ENCODE data around the gene GALNT6.

GALNT6 gene

DNA sequence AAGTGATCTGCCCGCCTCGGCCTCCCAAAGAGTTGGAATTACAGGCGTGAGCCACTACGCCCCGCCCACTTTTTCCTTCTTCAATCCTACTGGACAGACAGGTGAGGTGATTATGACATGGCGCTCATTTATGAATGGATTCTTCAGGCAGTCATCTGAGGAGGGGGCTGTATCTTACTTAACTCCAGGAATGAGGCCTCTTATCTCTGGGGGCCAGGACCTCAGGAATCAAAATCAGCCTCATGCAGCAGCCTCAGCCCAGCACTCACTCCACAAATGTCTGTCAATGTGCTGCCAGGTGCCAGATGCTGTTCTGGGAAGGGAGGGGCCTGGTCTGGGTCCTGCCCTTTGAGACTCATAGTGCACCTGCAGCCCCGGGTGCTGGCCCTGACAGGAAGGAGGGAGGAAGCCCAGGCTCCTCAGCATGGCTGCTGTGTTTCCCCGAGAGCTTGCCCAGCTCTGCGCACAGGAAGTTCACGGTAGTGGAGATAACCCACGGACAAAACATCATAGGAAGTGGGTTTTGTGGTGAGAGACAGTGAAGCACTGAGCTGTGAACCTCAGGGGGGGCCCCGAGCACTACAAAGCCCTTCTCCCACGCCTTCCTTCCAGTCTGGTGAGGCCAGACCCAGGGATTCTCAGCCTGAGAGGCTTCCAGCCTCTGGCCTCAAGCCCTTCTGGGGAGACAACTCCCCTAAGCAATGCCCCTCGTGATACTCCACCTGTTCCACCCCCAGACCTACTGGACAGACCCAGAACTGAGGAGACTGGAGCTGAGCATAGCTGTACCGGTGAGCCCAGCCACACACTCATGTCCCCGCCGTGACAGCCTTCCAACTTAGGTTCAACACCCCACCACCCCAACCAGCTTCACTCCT is 22.3 kb downstream of the GALNT6 start:
- H3K4me3 ChIP-seq (ENCODE audit: low read depth, low read length) = no peak overlapping the region

DNA sequence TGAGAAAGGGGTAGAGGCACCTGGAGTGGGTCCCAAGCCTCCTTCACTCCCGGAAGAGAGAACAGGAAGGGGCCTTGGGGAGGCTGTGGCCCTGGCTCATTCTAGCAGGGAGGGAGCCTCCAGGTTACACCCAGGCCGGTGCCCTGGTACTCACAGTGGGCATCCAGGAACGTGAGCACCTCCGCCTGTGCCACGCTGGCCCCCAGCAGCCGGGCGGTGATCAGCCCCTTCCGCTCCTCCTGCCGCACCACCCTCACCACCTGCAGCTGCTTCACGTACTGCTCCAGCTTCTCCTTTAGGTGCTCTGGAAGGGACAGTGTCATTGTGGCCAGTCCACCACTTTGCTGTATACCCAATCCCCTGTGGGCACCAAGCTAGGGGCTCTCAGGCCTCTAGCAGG is 25.9 kb downstream of the GALNT6 start:
- no peak overlapping the region for H3K4me3 ChIP-seq (ENCODE audit: low read depth, low read length)
- TF ChIP-seq, protein P1, sequence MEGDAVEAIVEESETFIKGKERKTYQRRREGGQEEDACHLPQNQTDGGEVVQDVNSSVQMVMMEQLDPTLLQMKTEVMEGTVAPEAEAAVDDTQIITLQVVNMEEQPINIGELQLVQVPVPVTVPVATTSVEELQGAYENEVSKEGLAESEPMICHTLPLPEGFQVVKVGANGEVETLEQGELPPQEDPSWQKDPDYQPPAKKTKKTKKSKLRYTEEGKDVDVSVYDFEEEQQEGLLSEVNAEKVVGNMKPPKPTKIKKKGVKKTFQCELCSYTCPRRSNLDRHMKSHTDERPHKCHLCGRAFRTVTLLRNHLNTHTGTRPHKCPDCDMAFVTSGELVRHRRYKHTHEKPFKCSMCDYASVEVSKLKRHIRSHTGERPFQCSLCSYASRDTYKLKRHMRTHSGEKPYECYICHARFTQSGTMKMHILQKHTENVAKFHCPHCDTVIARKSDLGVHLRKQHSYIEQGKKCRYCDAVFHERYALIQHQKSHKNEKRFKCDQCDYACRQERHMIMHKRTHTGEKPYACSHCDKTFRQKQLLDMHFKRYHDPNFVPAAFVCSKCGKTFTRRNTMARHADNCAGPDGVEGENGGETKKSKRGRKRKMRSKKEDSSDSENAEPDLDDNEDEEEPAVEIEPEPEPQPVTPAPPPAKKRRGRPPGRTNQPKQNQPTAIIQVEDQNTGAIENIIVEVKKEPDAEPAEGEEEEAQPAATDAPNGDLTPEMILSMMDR (IDR thresholded peaks at IDR 0.05; ENCODE audit: borderline replicate concordance, insufficient read depth, low read depth, low read length) = no peak

More for the DNA sequence above, 22.3 kb downstream of the GALNT6 start:
- TF ChIP-seq, protein P1 (IDR thresholded peaks at IDR 0.05; ENCODE audit: borderline replicate concordance, insufficient read depth, low read depth, low read length) = no peak

DNA sequence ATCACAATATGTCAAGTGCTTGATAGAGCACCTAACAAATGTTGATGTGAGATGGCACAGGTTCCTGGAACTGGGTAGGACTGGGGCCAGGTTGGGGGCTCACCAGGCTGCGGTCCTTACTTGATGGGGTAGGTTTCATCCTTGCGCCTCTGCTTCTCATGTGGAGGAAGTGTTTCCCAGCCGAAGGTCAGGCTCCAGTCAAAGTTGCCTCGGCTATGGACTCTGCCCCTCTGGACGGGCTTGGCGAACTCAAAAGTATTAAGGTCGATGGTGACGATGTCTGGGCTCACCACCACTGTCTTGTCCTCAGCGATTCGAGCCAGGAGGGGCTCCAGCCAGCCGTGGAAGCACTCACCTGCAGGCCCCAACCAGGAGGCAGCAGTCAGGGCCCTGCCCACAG is 27.2 kb downstream of the GALNT6 start:
- H3K4me3 ChIP-seq (ENCODE audit: low read depth, low read length) = no peak overlapping the region
- TF ChIP-seq, protein P1 (IDR thresholded peaks at IDR 0.05; ENCODE audit: borderline replicate concordance, insufficient read depth, low read depth, low read length) = no peak

DNA sequence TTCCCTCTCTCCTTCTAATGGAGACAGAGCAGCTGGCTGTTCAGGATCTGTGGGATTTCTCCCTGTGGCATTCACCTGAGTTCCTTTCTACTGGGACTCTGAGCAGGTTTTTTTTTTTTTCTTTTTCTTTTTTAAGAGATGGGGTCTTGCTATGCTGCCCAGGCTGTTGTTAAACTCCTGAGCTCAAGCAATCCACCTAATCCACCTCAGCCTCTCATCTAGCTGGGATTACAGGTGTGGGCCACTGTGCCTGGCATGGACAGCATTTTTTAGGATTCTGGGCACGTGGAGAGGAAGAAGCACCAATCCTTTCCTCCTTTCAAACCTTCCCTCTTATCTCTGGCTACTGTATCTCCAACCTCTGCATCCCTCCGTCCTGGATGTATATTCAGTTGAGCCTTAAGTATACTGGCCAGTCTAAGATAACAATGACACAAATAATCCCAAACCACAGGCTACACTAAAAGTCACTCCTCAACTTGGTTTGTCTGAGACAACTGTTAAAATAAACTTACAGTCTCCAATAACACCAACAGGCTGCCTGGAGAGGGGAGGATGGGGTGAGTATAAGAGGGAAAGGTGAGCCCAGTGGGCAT is 28.4 kb downstream of the GALNT6 start:
- TF ChIP-seq, protein P1 (IDR thresholded peaks at IDR 0.05; ENCODE audit: borderline replicate concordance, insufficient read depth, low read depth, low read length) = no peak
- H3K4me3 ChIP-seq (ENCODE audit: low read depth, low read length) = no peak overlapping the region

DNA sequence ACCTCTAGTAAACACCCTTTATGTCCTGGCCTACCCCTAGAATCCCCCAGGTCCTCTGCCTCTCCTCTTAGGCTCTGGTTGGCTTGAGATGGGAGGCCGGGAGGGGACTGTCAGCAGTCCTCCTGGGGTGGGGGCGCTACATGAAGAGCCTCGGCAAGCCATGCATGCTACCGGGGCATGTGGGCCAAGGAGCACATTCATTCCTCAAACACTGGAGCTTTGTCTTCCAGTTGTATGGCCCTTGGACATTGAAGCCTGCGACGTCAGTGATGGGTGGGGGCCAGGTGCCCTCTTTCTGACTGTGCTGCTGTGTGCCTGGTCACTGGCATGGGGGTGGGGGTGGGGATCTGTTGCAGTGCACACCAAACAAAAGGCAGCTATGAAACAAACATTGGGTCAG is 28.9 kb downstream of the GALNT6 start:
- TF ChIP-seq, protein P1 (IDR thresholded peaks at IDR 0.05; ENCODE audit: borderline replicate concordance, insufficient read depth, low read depth, low read length) = no peak
- H3K4me3 ChIP-seq (ENCODE audit: low read depth, low read length) = no peak overlapping the region

DNA sequence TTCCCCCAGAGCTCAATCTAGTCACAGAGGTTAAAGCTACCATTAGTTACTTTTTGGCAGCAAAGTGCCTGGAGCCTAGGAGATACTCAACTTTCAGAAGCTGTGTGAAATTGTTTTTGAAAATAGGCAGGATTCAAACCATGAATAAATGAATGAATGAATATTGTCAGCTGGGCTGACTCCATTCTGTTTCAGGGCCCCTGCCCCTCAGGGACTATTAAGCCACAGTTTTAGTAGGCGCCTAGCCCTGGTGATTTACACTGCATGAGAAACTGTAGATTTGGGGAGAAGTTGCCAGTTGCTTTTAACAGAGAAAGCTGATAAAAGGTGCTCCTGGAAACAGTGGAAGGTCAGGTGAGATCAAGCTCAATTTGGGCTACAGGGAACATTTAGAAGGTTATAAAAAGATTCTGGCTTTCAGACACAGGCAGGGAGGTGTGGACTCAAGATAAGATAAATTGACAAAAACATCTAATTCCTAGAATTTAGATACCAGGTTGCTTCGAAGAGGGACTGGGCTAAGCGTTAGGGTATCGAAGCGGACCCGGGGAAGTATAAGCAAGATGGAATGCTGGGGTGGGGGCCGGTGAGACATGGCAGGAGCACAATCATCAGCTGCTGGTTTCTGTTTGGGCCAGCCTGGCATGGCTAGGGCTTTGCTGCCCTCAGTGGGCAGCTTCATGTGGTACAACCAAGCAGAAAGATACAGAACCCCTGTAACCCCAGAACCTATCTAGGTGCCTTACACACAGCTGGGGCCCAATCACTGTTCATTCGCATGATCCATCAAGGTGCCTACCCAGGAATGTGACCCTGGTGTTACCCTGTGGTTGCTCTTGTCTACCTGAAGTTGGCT is 29.8 kb downstream of the GALNT6 start:
- TF ChIP-seq, protein P1 (IDR thresholded peaks at IDR 0.05; ENCODE audit: borderline replicate concordance, insufficient read depth, low read depth, low read length) = no peak
- no peak overlapping the region for H3K4me3 ChIP-seq (ENCODE audit: low read depth, low read length)
